Mesendoderm (in vitro differentiated cells): ENCODE data around the gene ATP10A.
"Not testable (repeated sequence)": the region's sequence is repeated elsewhere in the genome, so short reads cannot be mapped to it uniquely, and the experiment has no call there.

Experiments used
- DNase-seq: peaks from one replicate; pipeline ENCODE4 v3.0.0; 2013
- H2AK5ac ChIP-seq: 2 replicates; pipeline ENCODE4 v1.6.1; 2013; ENCODE audit warnings: low read length, inconsistent platforms
- H2BK120ac ChIP-seq: 2 replicates; pipeline ENCODE4 v1.6.1; 2013; ENCODE audit warnings: low read depth, mild to moderate bottlenecking, low read length, moderate library complexity, mixed read lengths
- H2BK15ac ChIP-seq: replicated peaks from 2 replicates; pipeline ENCODE4 v1.6.1; 2013; ENCODE audit warnings: low read depth, mild to moderate bottlenecking, moderate library complexity
- H2BK5ac ChIP-seq: 2 replicates; pipeline ENCODE4 v1.6.1; 2013; ENCODE audit warnings: low read length, inconsistent platforms
- H3K18ac ChIP-seq: 2 replicates; pipeline ENCODE4 v1.6.1; 2013; ENCODE audit warnings: mild to moderate bottlenecking, low read length, mixed read lengths
- H3K23ac ChIP-seq: one replicate; pipeline ENCODE4 v1.6.1; 2013; ENCODE audit warnings: low read length
- H3K27ac ChIP-seq: 2 replicates; pipeline ENCODE4 v1.5.1; 2013; ENCODE audit warnings: low read depth, mild to moderate bottlenecking, inconsistent platforms, low read length, moderate library complexity
- H3K27me3 ChIP-seq: 2 replicates; pipeline ENCODE4 v1.6.1; 2013; ENCODE audit warnings: low read length, control low read depth, mild to moderate bottlenecking, inconsistent platforms; ENCODE audit not compliant: insufficient read depth, poor library complexity
- H3K36me3 ChIP-seq: 2 replicates; pipeline ENCODE4 v1.6.1; 2013; ENCODE audit warnings: low read length, inconsistent platforms; ENCODE audit not compliant: control insufficient read depth, insufficient read depth
- H3K4ac ChIP-seq: one replicate; pipeline ENCODE4 v1.6.1; 2013; ENCODE audit warnings: low read depth, mild to moderate bottlenecking, low read length, moderate library complexity
- H3K4me1 ChIP-seq: 2 replicates; pipeline ENCODE4 v1.6.1; 2013; ENCODE audit warnings: low read depth, low read length, inconsistent platforms; ENCODE audit not compliant: control insufficient read depth
- H3K4me2 ChIP-seq: 2 replicates; pipeline ENCODE4 v1.6.1; 2013; ENCODE audit warnings: low read length
- H3K4me3 ChIP-seq: 2 replicates; pipeline ENCODE4 v1.5.1; 2013; ENCODE audit warnings: mild to moderate bottlenecking, low read length
- H3K56ac ChIP-seq: one replicate; pipeline ENCODE4 v1.6.1; 2013; ENCODE audit warnings: low read length
- H3K79me1 ChIP-seq: 2 replicates; pipeline ENCODE4 v1.6.1; 2013; ENCODE audit warnings: low read length, inconsistent platforms
- H3K79me2 ChIP-seq: 2 replicates; pipeline ENCODE4 v1.6.1; 2013; ENCODE audit warnings: mild to moderate bottlenecking, low read length; ENCODE audit not compliant: control insufficient read depth, insufficient read depth
- H3K9ac ChIP-seq: 2 replicates; pipeline ENCODE4 v1.6.1; 2013; ENCODE audit warnings: low read length, inconsistent platforms
- H4K5ac ChIP-seq: one replicate; pipeline ENCODE4 v1.6.1; 2013; ENCODE audit warnings: low read length
- H4K8ac ChIP-seq: one replicate; pipeline ENCODE4 v1.6.1; 2013; ENCODE audit warnings: low read depth, mild to moderate bottlenecking, control low read depth, low read length, moderate library complexity
- WGBS: extraction: QIAGEN DNeasy Blood & Tissue Kit; methylation state at CpG from one replicate; pipeline ENCODE4 v1.1.7; 2013; ENCODE audit warnings: low lambda C conversion rate, missing lambda C conversion rate; ENCODE audit not compliant: insufficient coverage; ENCODE audit errors: extremely low coverage; 5-methylcytosine and 5-hydroxymethylcytosine counted together

Gene ATP10A

GRCh38 chr15:25774871-25775270 lies 88.3 kb downstream of the ATP10A start:
- no CpG with 5 or more reads among the region's 2 CpGs for WGBS
- Histone ChIP-seq H3K27me3 (no peaks in the 10 kb centered on the region), H4K8ac (no peak overlapping the region), H3K23ac (no peak overlapping the region), H3K4ac (no peak overlapping the region), H2BK5ac (no peak overlapping the region), H3K4me2 (no peak overlapping the region), H3K79me2 (no peaks in the 10 kb centered on the region), H3K27ac (no peak overlapping the region), H3K56ac (no peak overlapping the region), H3K79me1 (no peaks in the 10 kb centered on the region), H3K4me1 (peaks cover 6% of the 10 kb centered on the region), H3K4me3 (no peak overlapping the region), H2AK5ac (no peak overlapping the region), H2BK120ac (no peak overlapping the region), H3K18ac (no peak overlapping the region), H4K5ac (no peak overlapping the region), H3K9ac (no peak overlapping the region), H2BK15ac (no peak overlapping the region), H3K36me3 (no peaks in the 10 kb centered on the region)
- no peak for DNase-seq

- Histone ChIP-seq H3K79me1 (no peaks in the 10 kb centered on the region), H3K56ac (no peak overlapping the region), H3K4me3 (no peak overlapping the region), H2BK5ac (no peak overlapping the region), H3K4me1 (peaks cover 6% of the 10 kb centered on the region), H3K4me2 (no peak overlapping the region), H3K27ac (no peak overlapping the region), H3K18ac (no peak overlapping the region), H2BK15ac (no peak overlapping the region), H3K4ac (no peak overlapping the region), H3K27me3 (no peaks in the 10 kb centered on the region), H2BK120ac (no peak overlapping the region), H3K79me2 (no peaks in the 10 kb centered on the region), H3K9ac (no peak overlapping the region), H2AK5ac (no peak overlapping the region), H4K5ac (no peak overlapping the region), H3K23ac (no peak overlapping the region), H4K8ac (no peak overlapping the region), H3K36me3 (no peaks in the 10 kb centered on the region)
- DNase-seq, result no peak
- no CpG with 5 or more reads among the region's 6 CpGs for WGBS
Measured at GRCh38 chr15:25773248-25773647, 89.9 kb downstream of the ATP10A start.

GRCh38 chr15:25772500-25772899 lies 90.6 kb downstream of the ATP10A start:
- Histone ChIP-seq H4K8ac (no peak overlapping the region), H3K23ac (no peak overlapping the region), H2BK15ac (no peak overlapping the region), H3K4me1 (peaks cover 6% of the 10 kb centered on the region), H2BK5ac (no peak overlapping the region), H3K79me2 (no peaks in the 10 kb centered on the region), H3K9ac (no peak overlapping the region), H3K36me3 (no peaks in the 10 kb centered on the region), H3K79me1 (no peaks in the 10 kb centered on the region), H4K5ac (no peak overlapping the region), H3K56ac (no peak overlapping the region), H3K27ac (no peak overlapping the region), H2AK5ac (no peak overlapping the region), H3K4me3 (no peak overlapping the region), H3K27me3 (no peaks in the 10 kb centered on the region), H3K18ac (no peak overlapping the region), H3K4me2 (no peak overlapping the region), H3K4ac (no peak overlapping the region), H2BK120ac (no peak overlapping the region)
- DNase-seq, result no peak
- WGBS, result no CpG with 5 or more reads among the region's 8 CpGs

GRCh38 chr15:25771736-25772135 lies 91.4 kb downstream of the ATP10A start:
- H3K79me1 ChIP-seq, result not testable (repeated sequence)

GRCh38 chr15:25771338-25771706 lies 91.8 kb downstream of the ATP10A start:
- Histone ChIP-seq H3K23ac (no peak overlapping the region), H3K4me1 (peaks cover 6% of the 10 kb centered on the region), H3K79me2 (no peaks in the 10 kb centered on the region), H2BK120ac (no peak overlapping the region), H3K18ac (no peak overlapping the region), H2BK15ac (no peak overlapping the region), H3K79me1 (no peaks in the 10 kb centered on the region), H4K5ac (no peak overlapping the region), H4K8ac (no peak overlapping the region), H3K56ac (no peak overlapping the region), H3K27ac (no peak overlapping the region), H2AK5ac (no peak overlapping the region), H3K36me3 (no peaks in the 10 kb centered on the region), H3K4me3 (no peak overlapping the region), H3K9ac (no peak overlapping the region), H3K4me2 (no peak overlapping the region), H2BK5ac (no peak overlapping the region), H3K4ac (no peak overlapping the region), H3K27me3 (no peaks in the 10 kb centered on the region)
- whole genome bisulfite sequencing, result no CpG with 5 or more reads among the region's 1 CpG
- DNase-seq, result no peak

More at GRCh38 chr15:25771736-25772135, 91.4 kb downstream of the ATP10A start:
- H3K36me3 ChIP-seq, H3K9ac ChIP-seq, H3K4me3 ChIP-seq, H3K4me2 ChIP-seq, H2AK5ac ChIP-seq, DNase-seq, H3K56ac ChIP-seq, H3K27ac ChIP-seq, H3K79me2 ChIP-seq, H3K18ac ChIP-seq, H2BK120ac ChIP-seq, H3K4me1 ChIP-seq, H2BK15ac ChIP-seq, H3K23ac ChIP-seq, H2BK5ac ChIP-seq, H4K8ac ChIP-seq, H4K5ac ChIP-seq, H3K4ac ChIP-seq, H3K27me3 ChIP-seq: not testable (repeated sequence)
- no CpG with 5 or more reads among the region's 8 CpGs for WGBS

GRCh38 chr15:25770618-25771337 lies 92.3 kb downstream of the ATP10A start:
- no peak overlapping the region for H3K4ac ChIP-seq
- H3K27ac ChIP-seq, result no peak overlapping the region
- no peak overlapping the region for H3K4me3 ChIP-seq
- no peak for DNase-seq
- H3K56ac ChIP-seq, result no peak overlapping the region
- H3K4me1 ChIP-seq, result peaks cover 5% of the 10 kb centered on the region
- H4K5ac ChIP-seq, result no peak overlapping the region
- no peak overlapping the region for H2BK15ac ChIP-seq
- no peaks in the 10 kb centered on the region for H3K79me1 ChIP-seq
- H3K36me3 ChIP-seq, result no peaks in the 10 kb centered on the region
- H2BK120ac ChIP-seq, result no peak overlapping the region
- H3K4me2 ChIP-seq, result no peak overlapping the region
- no peak overlapping the region for H3K18ac ChIP-seq
- H2BK5ac ChIP-seq, result no peak overlapping the region
- no peak overlapping the region for H3K23ac ChIP-seq
- H3K27me3 ChIP-seq, result no peaks in the 10 kb centered on the region
- no CpG with 5 or more reads among the region's 14 CpGs for WGBS
- no peaks in the 10 kb centered on the region for H3K79me2 ChIP-seq
- H4K8ac ChIP-seq, result no peak overlapping the region
- no peak overlapping the region for H2AK5ac ChIP-seq
- H3K9ac ChIP-seq, result no peak overlapping the region
